Measurements from ENCODE around the gene PRKAB2. TPM values are rescaled to one million over a fixed set of nuclear protein-coding genes. Genes with fewer than 3 reads are reported as not detected.

PRKAB2 gene
- total RNA-seq (2014; rRNA removed; shearing (Covaris generic)) = 13.2 and 14.0 TPM in 2 replicates

- H3K4me3 ChIP-seq = peak within 1 kb of the TSS; percentile 77
- no peaks in the 10 kb centered on the region for H3K27me3 ChIP-seq
- peak within 1 kb of the TSS; percentile 34 for H3K27ac ChIP-seq
- no peaks in the 10 kb centered on the region for H3K36me3 ChIP-seq
- H3K4me1 ChIP-seq = peaks cover 5% of the 10 kb centered on the region; the same call in 1 of the 2 replicates
- H3K9me3 ChIP-seq (replicated peaks) = no peaks in the 10 kb centered on the region
- DNase-seq = peak; percentile 92
Observed at GRCh38 chr1:147172168-147173016, at the start of gene PRKAB2. Gene PRKAB2, minus strand, starts transcription at chr1:147172470. Its CDS starts 326 bp downstream, at chr1:147172144.

GRCh38 chr1:147218606-147219005, 46.3 kb upstream of the PRKAB2 start:
- Histone ChIP-seq H3K4me3 (no peak overlapping the region), H3K27ac (no peak overlapping the region), H3K27me3 (no peaks in the 10 kb centered on the region), H3K9me3 (replicated peaks) (no peaks in the 10 kb centered on the region), H3K4me1 (no peaks in the 10 kb centered on the region), H3K36me3 (no peaks in the 10 kb centered on the region)
- DNase-seq = no peak

- DNase-seq = no peak
- no peaks in the 10 kb centered on the region for H3K9me3 ChIP-seq (replicated peaks)
- H3K27ac ChIP-seq = no peak overlapping the region
- no peaks in the 10 kb centered on the region for H3K4me1 ChIP-seq
- H3K4me3 ChIP-seq = no peak overlapping the region
- no peaks in the 10 kb centered on the region for H3K27me3 ChIP-seq
- H3K36me3 ChIP-seq = no peaks in the 10 kb centered on the region
Observed at GRCh38 chr1:147217141-147217540, 44.9 kb upstream of the PRKAB2 start.

GRCh38 chr1:147216124-147216523, 43.9 kb upstream of the PRKAB2 start:
- Histone ChIP-seq H3K4me3 (no peak overlapping the region), H3K27me3 (no peaks in the 10 kb centered on the region), H3K4me1 (no peaks in the 10 kb centered on the region), H3K9me3 (replicated peaks) (no peaks in the 10 kb centered on the region), H3K27ac (no peak overlapping the region), H3K36me3 (no peaks in the 10 kb centered on the region)
- DNase-seq = no peak

GRCh38 chr1:147215540-147215916, 43.3 kb upstream of the PRKAB2 start:
- DNase-seq = no peak

GRCh38 chr1:147214842-147215539, 42.7 kb upstream of the PRKAB2 start:
- Histone ChIP-seq H3K27ac (no peak overlapping the region), H3K4me1 (no peaks in the 10 kb centered on the region), H3K36me3 (no peaks in the 10 kb centered on the region), H3K4me3 (no peak overlapping the region), H3K9me3 (replicated peaks) (no peaks in the 10 kb centered on the region), H3K27me3 (no peaks in the 10 kb centered on the region)
- DNase-seq = no peak

More at GRCh38 chr1:147215540-147215916, 43.3 kb upstream of the PRKAB2 start:
- H3K36me3 ChIP-seq = no peaks in the 10 kb centered on the region
- no peak overlapping the region for H3K4me3 ChIP-seq
- no peaks in the 10 kb centered on the region for H3K4me1 ChIP-seq
- H3K27ac ChIP-seq = no peak overlapping the region
- H3K27me3 ChIP-seq = no peaks in the 10 kb centered on the region
- no peaks in the 10 kb centered on the region for H3K9me3 ChIP-seq (replicated peaks)

- no peak overlapping the region for H3K27ac ChIP-seq
- no peaks in the 10 kb centered on the region for H3K4me1 ChIP-seq
- H3K4me3 ChIP-seq = no peak overlapping the region
- H3K27me3 ChIP-seq = no peaks in the 10 kb centered on the region
- no peak for DNase-seq
- no peaks in the 10 kb centered on the region for H3K36me3 ChIP-seq
- H3K9me3 ChIP-seq (replicated peaks) = no peaks in the 10 kb centered on the region
Observed at GRCh38 chr1:147214325-147214724, 42.1 kb upstream of the PRKAB2 start.

GRCh38 chr1:147213271-147213670, 41.0 kb upstream of the PRKAB2 start:
- DNase-seq = no peak
- Histone ChIP-seq H3K36me3 (no peaks in the 10 kb centered on the region), H3K27me3 (no peaks in the 10 kb centered on the region), H3K9me3 (replicated peaks) (no peaks in the 10 kb centered on the region), H3K4me3 (no peak overlapping the region), H3K4me1 (no peaks in the 10 kb centered on the region), H3K27ac (no peak overlapping the region)

- Histone ChIP-seq H3K27ac (no peak overlapping the region), H3K36me3 (no peaks in the 10 kb centered on the region), H3K9me3 (replicated peaks) (no peaks in the 10 kb centered on the region), H3K27me3 (no peaks in the 10 kb centered on the region), H3K4me1 (no peaks in the 10 kb centered on the region), H3K4me3 (no peak overlapping the region)
- no peak for DNase-seq
Observed at GRCh38 chr1:147211577-147211976, 39.3 kb upstream of the PRKAB2 start.

- H3K27ac ChIP-seq = no peak overlapping the region
- no peaks in the 10 kb centered on the region for H3K9me3 ChIP-seq (replicated peaks)
- DNase-seq = no peak
- H3K36me3 ChIP-seq = no peaks in the 10 kb centered on the region
- H3K27me3 ChIP-seq = no peaks in the 10 kb centered on the region
- H3K4me3 ChIP-seq = no peak overlapping the region
- no peaks in the 10 kb centered on the region for H3K4me1 ChIP-seq
Observed at GRCh38 chr1:147210987-147211386, 38.7 kb upstream of the PRKAB2 start.

GRCh38 chr1:147209825-147210821, 37.9 kb upstream of the PRKAB2 start:
- no peak for DNase-seq
- no peaks in the 10 kb centered on the region for H3K9me3 ChIP-seq (replicated peaks)
- no peaks in the 10 kb centered on the region for H3K27me3 ChIP-seq
- no peaks in the 10 kb centered on the region for H3K36me3 ChIP-seq
- H3K4me3 ChIP-seq = no peak overlapping the region
- H3K27ac ChIP-seq = no peak overlapping the region
- H3K4me1 ChIP-seq = no peaks in the 10 kb centered on the region

- Histone ChIP-seq H3K9me3 (replicated peaks) (no peaks in the 10 kb centered on the region), H3K36me3 (no peaks in the 10 kb centered on the region), H3K27me3 (no peaks in the 10 kb centered on the region), H3K27ac (no peak overlapping the region), H3K4me1 (no peaks in the 10 kb centered on the region), H3K4me3 (no peak overlapping the region)
- DNase-seq = no peak
Observed at GRCh38 chr1:147208619-147209018, 36.3 kb upstream of the PRKAB2 start.

GRCh38 chr1:147207192-147207591, 34.9 kb upstream of the PRKAB2 start:
- Histone ChIP-seq H3K27ac (no peak overlapping the region), H3K36me3 (no peaks in the 10 kb centered on the region), H3K9me3 (replicated peaks) (no peaks in the 10 kb centered on the region), H3K4me3 (no peak overlapping the region), H3K4me1 (no peaks in the 10 kb centered on the region), H3K27me3 (no peaks in the 10 kb centered on the region)
- no peak for DNase-seq

GRCh38 chr1:147204080-147204479, 31.8 kb upstream of the PRKAB2 start:
- no peaks in the 10 kb centered on the region for H3K9me3 ChIP-seq (replicated peaks)
- H3K27me3 ChIP-seq = no peaks in the 10 kb centered on the region
- no peaks in the 10 kb centered on the region for H3K4me1 ChIP-seq
- H3K4me3 ChIP-seq = no peak overlapping the region
- no peak for DNase-seq
- no peak overlapping the region for H3K27ac ChIP-seq
- no peaks in the 10 kb centered on the region for H3K36me3 ChIP-seq

Data from SJCRH30 (cell line).